Endothelial cell of umbilical vein (primary cell): ENCODE results near the gene NPIPB2. TPM values are rescaled to one million over a fixed set of nuclear protein-coding genes. Genes with fewer than 3 reads are reported as not detected.

Source experiments
- BruUV-seq: library from RNA; stranded (reverse); fragments of 400-500 nt; replicated peaks from 2 replicates; lab custom pipeline; 2021; lab: Mats Ljungman, UMichigan
- CTCF ChIA-PET: fragments of 300-600, 350-600 bp; sonication (Branson Sonifier 250); formaldehyde crosslinking; loops from one replicate; lab custom pipeline; 2021; ENCODE audit warnings: antibody characterized with exemption, inconsistent platforms; lab: Charles Lee
- POLR2A ChIA-PET: fragments of 300-600, 350-600 bp; sonication (Branson Sonifier 250); formaldehyde crosslinking; loops from one replicate; lab custom pipeline; 2021; ENCODE audit warnings: antibody characterized with exemption, inconsistent platforms; lab: Charles Lee
- DNase-seq: peaks from one replicate; pipeline ENCODE4 v3.0.0-alpha.2; 2011; ENCODE audit warnings: low read depth, low spot score
- FAIRE-seq: peaks from 2 replicates; lab custom pipeline; 2011; peaks lifted over from hg19 to GRCh38; lab: Jason Lieb, UNC
- H2AFZ ChIP-seq: 2 replicates; pipeline ENCODE4 v1.6.0; 2012; ENCODE audit warnings: low read depth, low read length, control low read depth, inconsistent platforms
- H3K27ac ChIP-seq: 2 replicates; pipeline ENCODE4 v1.5.1; 2011; ENCODE audit warnings: low read depth, mild to moderate bottlenecking, control low read depth, low read length, moderate library complexity; ENCODE audit not compliant: insufficient read depth
- H3K27me3 ChIP-seq, 2 experiments: 2 replicates each; pipeline versions ENCODE4 v1.6.0 to v1.6.1; 2011; ENCODE audit warnings: low read length in 2 of 2, mixed read lengths in 1 of 2; ENCODE audit not compliant: control insufficient read depth in 2 of 2, insufficient read depth in 2 of 2
- H3K36me3 ChIP-seq, 2 experiments: 2 replicates in 1 of 2; 3 replicates in 1 of 2; pipeline ENCODE4 v1.5.1; 2011; ENCODE audit warnings: low read length in 2 of 2, mild to moderate bottlenecking in 1 of 2, moderate library complexity in 1 of 2; ENCODE audit not compliant: control insufficient read depth in 2 of 2, insufficient read depth in 2 of 2; ENCODE audit errors: extremely low read depth in 1 of 2
- H3K4me1 ChIP-seq: 3 replicates; pipeline ENCODE4 v1.5.1; 2011; ENCODE audit warnings: mild to moderate bottlenecking, low read length; ENCODE audit not compliant: control insufficient read depth, insufficient read depth; ENCODE audit errors: extremely low read depth
- H3K4me2 ChIP-seq: 2 replicates; pipeline ENCODE4 v1.6.1; 2011; ENCODE audit warnings: low read length, control low read depth, mixed read lengths; ENCODE audit not compliant: insufficient read depth
- H3K4me3 ChIP-seq, 3 experiments: fragments of 200-600 bp in 1 of 3; sonication (generic), shearing (Covaris generic) in 1 of 3; replicated peaks in 1 of 3; 2 replicates each; pipeline ENCODE4 v1.5.1; 2011 to 2016; ENCODE audit warnings: control low read depth in 3 of 3, low read length in 3 of 3, mild to moderate bottlenecking in 2 of 3, inconsistent platforms in 1 of 3, low read depth in 1 of 3, moderate library complexity in 1 of 3; ENCODE audit not compliant: insufficient read depth in 1 of 3
- H3K79me2 ChIP-seq: 2 replicates; pipeline ENCODE4 v1.6.0; 2012; ENCODE audit warnings: low read length, inconsistent platforms; ENCODE audit not compliant: control insufficient read depth, insufficient read depth
- H3K9ac ChIP-seq: replicated peaks from 2 replicates; pipeline ENCODE3; 2011; ENCODE audit warnings: low read length, control low read depth; ENCODE audit not compliant: insufficient read depth; ENCODE audit errors: extremely low read depth
- H3K9me1 ChIP-seq: replicated peaks from 3 replicates; pipeline ENCODE4 v1.6.0; 2011; ENCODE audit warnings: mild to moderate bottlenecking, low read length; ENCODE audit not compliant: control insufficient read depth, insufficient read depth; ENCODE audit errors: extremely low read depth
- H3K9me3 ChIP-seq: replicated peaks from 2 replicates; pipeline ENCODE4 v1.5.1; 2012; ENCODE audit warnings: low read length, inconsistent platforms; ENCODE audit not compliant: control insufficient read depth, insufficient read depth
- H4K20me1 ChIP-seq: replicated peaks from 2 replicates; pipeline ENCODE3; 2011; ENCODE audit warnings: mild to moderate bottlenecking, low read length; ENCODE audit not compliant: control insufficient read depth, insufficient read depth; ENCODE audit errors: extremely low read depth
- EZH2 ChIP-seq: IDR thresholded peaks from 2 replicates; pipeline ENCODE4 v1.6.1; 2012; ENCODE audit warnings: borderline replicate concordance, low read depth, mild to moderate bottlenecking, moderate library complexity, low read length, inconsistent platforms; ENCODE audit not compliant: severe bottlenecking
- FOS ChIP-seq: IDR thresholded peaks from 2 replicates; pipeline ENCODE4 v1.6.1; 2011; ENCODE audit warnings: mild to moderate bottlenecking, low read length, moderate library complexity, borderline replicate concordance; ENCODE audit not compliant: insufficient read depth
- GATA2 ChIP-seq: IDR thresholded peaks from 2 replicates; pipeline ENCODE4 v1.7.0; 2011; ENCODE audit warnings: low read depth, mild to moderate bottlenecking, moderate library complexity, mixed read lengths, low read length; ENCODE audit not compliant: insufficient read length, insufficient read depth
- JUN ChIP-seq: IDR thresholded peaks from 2 replicates; pipeline ENCODE4 v1.6.1; 2011; ENCODE audit warnings: borderline replicate concordance, low read depth; ENCODE audit not compliant: insufficient read length, insufficient read depth
- MYC ChIP-seq: IDR thresholded peaks from one replicate; pipeline ENCODE4 v1.6.1; 2011; ENCODE audit warnings: mild to moderate bottlenecking, low read depth, low read length
- POLR2A ChIP-seq: IDR thresholded peaks from 2 replicates; pipeline ENCODE4 v1.6.1; 2012; ENCODE audit warnings: low read depth, mild to moderate bottlenecking, control low read depth, low read length
- POLR2AphosphoS5 ChIP-seq: IDR thresholded peaks from 2 replicates; pipeline ENCODE4 v1.6.1; 2012; ENCODE audit warnings: low read depth, mild to moderate bottlenecking, control low read depth, low read length, moderate library complexity; ENCODE audit not compliant: insufficient read depth
- dilution Hi-C: fragments of 300-500 bp; cut with MboI; formaldehyde crosslinking; loops from one replicate; pipeline ENCODE4 v1.15.0; 2019; ENCODE audit warnings: low sequenced_read_pairs; ENCODE audit not compliant: extremely low pct_ligation_motif_present
- intact Hi-C: fragments of 100-400 bp; cut with micrococcal nuclease; formaldehyde crosslinking; loops from one replicate; pipeline ENCODE4 v1.10.0; 2022
- polyA plus RNA-seq, 4 experiments: library from polyadenylated mRNA; depleted of rRNA in 3 of 4; stranded (reverse) in 3 of 4; unstranded in 1 of 4; fragments of >200 nt; gene quantifications; 2 replicates each; pipeline versions ENCODE4 v1.2.1 to v1.2.3, GENCODE V29; 2011 to 2012; ENCODE audit warnings: missing spikeins in 1 of 4
- total RNA-seq: library from RNA; stranded (reverse); gene quantifications from 2 replicates; pipeline ENCODE4 v1.2.3, GENCODE V29; 2021
- TF ChIP-seq, protein P1 (sequence below): IDR thresholded peaks from 2 replicates; pipeline ENCODE4 v1.6.1; 2011; ENCODE audit not compliant: insufficient read depth, insufficient read length
- TF ChIP-seq, protein P2 (sequence below), 2 donors: IDR thresholded peaks; 1 replicate in 1 of 2; 2 replicates in 1 of 2; pipeline ENCODE4 v1.5.1; 2011; ENCODE audit warnings: low read length in 2 of 2, mild to moderate bottlenecking in 2 of 2, moderate library complexity in 2 of 2, control low read depth in 1 of 2, inconsistent platforms in 1 of 2, low read depth in 1 of 2; ENCODE audit not compliant: insufficient read depth in 1 of 2; ENCODE audit errors: extremely low read depth in 1 of 2

Gene NPIPB2
- total and polyA plus RNA-seq, 2 donors (not counting 3 experiments of a cell fraction or from before 2014, with no cell fraction given) = 5.8 to 15.4 TPM

DNA sequence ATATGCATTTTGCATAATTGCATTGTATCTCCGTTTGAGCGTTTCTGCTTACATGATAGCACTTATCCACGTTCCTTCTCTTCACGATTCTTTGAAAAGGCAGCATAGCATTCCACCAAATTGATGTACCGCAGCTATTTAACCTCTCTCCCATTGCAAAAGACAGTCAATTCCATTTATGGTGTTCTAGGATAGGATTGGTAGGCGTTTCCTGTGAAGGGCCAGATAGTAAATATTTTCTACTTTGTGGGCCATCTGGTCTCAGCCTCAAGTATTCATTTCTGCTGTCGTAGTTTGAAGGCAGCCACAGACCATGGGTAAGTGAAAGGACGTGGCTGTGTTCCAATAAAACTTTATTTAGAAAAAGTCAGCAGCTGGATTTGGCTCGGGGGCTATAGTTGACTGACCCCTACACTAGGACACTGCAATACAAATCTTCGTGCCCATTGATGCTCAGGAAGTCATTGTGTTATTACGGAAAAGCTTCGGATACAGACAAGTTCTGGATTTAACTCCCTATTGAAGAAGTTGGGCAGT, 44.7 kb upstream of the NPIPB2 start:
- H3K9me3 ChIP-seq = no peaks in the 10 kb centered on the region
- intact Hi-C loops = no loop called here
- no peaks in the 10 kb centered on the region for H4K20me1 ChIP-seq
- H3K79me2 ChIP-seq = no peaks in the 10 kb centered on the region
- TF ChIP-seq MYC = no peak
- no peak for TF ChIP-seq FOS
- no peak for TF ChIP-seq EZH2
- TF ChIP-seq POLR2AphosphoS5 = no peak
- TF ChIP-seq GATA2 = no peak
- TF ChIP-seq, protein P1, sequence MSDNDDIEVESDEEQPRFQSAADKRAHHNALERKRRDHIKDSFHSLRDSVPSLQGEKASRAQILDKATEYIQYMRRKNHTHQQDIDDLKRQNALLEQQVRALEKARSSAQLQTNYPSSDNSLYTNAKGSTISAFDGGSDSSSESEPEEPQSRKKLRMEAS = no peak
- TF ChIP-seq, protein P2, sequence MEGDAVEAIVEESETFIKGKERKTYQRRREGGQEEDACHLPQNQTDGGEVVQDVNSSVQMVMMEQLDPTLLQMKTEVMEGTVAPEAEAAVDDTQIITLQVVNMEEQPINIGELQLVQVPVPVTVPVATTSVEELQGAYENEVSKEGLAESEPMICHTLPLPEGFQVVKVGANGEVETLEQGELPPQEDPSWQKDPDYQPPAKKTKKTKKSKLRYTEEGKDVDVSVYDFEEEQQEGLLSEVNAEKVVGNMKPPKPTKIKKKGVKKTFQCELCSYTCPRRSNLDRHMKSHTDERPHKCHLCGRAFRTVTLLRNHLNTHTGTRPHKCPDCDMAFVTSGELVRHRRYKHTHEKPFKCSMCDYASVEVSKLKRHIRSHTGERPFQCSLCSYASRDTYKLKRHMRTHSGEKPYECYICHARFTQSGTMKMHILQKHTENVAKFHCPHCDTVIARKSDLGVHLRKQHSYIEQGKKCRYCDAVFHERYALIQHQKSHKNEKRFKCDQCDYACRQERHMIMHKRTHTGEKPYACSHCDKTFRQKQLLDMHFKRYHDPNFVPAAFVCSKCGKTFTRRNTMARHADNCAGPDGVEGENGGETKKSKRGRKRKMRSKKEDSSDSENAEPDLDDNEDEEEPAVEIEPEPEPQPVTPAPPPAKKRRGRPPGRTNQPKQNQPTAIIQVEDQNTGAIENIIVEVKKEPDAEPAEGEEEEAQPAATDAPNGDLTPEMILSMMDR (IDR thresholded peaks at IDR 0.05; ENCODE audit: extremely low read depth in 1 of 2, insufficient read depth in 1 of 2, low read depth in 1 of 2, low read length in 2 of 2) = no peak
- no peak for TF ChIP-seq POLR2A
- no peak for TF ChIP-seq JUN
- CTCF ChIA-PET = no interaction called here
- no peaks in the 10 kb centered on the region for H3K9me1 ChIP-seq
- POLR2A ChIA-PET = no interaction called here
- no TSS peak for BruUV-seq
- FAIRE-seq (no peak), DNase-seq (no peak)
- H3K4me3 ChIP-seq = no peak overlapping the region
- H3K4me2 ChIP-seq = no peak overlapping the region
- no peaks in the 10 kb centered on the region for H3K36me3 ChIP-seq
- no peaks in the 10 kb centered on the region for H3K4me1 ChIP-seq
- no peaks in the 10 kb centered on the region for H3K27me3 ChIP-seq
- no peak overlapping the region for H3K9ac ChIP-seq
- H3K27ac ChIP-seq = no peak overlapping the region
- H2AFZ ChIP-seq = no peak overlapping the region
- dilution Hi-C loops = no loop called here
